Stimulated activated naive CD4-positive, alpha-beta T cell (primary cell): ENCODE results near the gene CLASRP.
A peak's percentile ranks its signal among the peaks of the same experiment; 100 is the strongest.

Source experiments
- DNase-seq, 6 experiments: peaks; one replicate each; lab custom pipeline; 2025; lab: John Stamatoyannopoulos, UW

CLASRP gene

GRCh38 chr19:45063851-45064801 is 25.3 kb downstream of the CLASRP start:
- no peak for DNase-seq

GRCh38 chr19:45066921-45067661 is 28.2 kb downstream of the CLASRP start:
- DNase-seq, result no peak

DNA sequence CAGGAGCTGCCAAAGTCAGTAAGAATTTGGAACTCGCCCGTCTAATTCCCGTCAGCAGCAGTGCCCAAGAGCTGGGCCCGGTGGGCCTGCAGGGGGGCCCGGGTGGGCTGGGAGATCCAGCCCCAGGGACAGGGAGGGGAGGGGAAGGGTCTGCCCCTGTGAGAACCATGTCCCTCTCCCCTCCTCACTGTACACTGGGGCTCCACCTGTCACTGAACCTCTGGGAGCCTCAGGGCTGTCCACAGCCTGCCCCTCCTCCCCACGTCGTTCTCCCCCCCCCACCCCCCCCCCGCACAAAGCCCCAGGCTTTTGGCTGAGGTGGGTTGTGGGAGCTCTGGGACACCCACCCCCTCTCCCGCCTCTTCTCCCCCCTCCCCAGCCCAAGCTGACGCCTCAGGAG is 29.2 kb downstream of the CLASRP start:
- DNase-seq, result no peak

- DNase-seq, result no peak
Observed at GRCh38 chr19:45069056-45069455, 30.2 kb downstream of the CLASRP start.

DNA sequence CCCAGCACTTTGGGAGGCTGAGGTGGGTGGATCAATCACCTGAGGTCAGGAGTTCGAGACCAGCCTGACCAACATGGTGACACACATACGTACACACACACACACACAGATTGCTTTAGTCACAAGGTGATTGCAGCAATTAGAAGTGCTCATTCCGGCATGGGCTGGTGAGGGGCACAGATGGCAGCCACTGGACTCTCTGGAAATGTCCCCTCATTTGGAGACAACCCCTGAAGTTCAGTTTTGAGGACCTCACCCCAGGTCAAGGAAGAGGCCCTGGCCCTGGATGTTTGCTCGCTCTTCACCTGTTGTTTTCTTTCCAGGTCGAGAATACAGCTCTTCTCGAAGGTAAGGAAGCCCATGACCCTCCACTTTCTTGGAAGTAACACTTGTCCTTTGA is 31.4 kb downstream of the CLASRP start:
- DNase-seq, result no peak

GRCh38 chr19:45070861-45071544 is 32.2 kb downstream of the CLASRP start:
- DNase-seq, result no peak

- no peak for DNase-seq
Observed at GRCh38 chr19:45071545-45071938, 32.7 kb downstream of the CLASRP start.

DNA sequence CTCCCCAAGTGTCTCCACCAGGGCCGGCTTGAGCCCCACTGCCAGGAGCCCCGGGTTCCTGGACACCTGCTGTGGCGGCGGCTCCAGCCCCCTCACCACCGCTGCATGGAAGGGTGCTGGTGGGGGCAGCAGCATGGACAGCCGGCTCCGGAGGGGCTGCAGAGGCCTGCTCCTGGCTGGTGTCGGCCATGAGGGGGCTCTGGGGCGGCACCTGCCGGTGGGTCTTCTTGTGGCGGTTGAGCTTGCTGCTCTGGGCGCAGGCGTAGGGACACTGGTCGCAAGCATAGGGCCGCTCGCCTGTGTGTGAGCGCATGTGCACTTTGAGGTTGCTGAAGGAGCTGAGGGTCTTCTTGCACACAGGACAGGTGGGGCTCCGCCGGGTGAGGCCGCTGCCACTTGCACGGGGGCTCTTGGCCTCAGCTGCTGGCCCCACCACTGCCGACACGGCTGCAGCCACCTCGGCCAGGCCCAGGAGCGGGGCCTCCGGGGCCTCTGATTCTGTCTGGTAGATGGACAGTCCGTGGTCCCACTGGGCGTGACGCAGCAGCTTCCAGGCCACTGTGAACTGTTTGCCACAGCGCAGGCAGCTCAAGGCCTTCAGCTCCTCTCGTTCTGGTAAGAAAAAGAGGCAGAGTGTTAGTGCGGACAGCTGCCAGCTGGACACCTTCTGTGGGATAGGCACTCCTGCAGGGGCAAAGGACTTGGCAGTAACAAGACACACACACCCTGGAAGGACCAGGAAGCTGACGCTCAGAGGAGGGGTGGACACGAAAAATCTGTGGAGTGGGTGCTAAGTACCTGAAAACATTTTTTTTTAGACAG is 33.3 kb downstream of the CLASRP start:
- no peak for DNase-seq

- DNase-seq, result no peak
Observed at GRCh38 chr19:45074744-45075300, 36.0 kb downstream of the CLASRP start.

DNA sequence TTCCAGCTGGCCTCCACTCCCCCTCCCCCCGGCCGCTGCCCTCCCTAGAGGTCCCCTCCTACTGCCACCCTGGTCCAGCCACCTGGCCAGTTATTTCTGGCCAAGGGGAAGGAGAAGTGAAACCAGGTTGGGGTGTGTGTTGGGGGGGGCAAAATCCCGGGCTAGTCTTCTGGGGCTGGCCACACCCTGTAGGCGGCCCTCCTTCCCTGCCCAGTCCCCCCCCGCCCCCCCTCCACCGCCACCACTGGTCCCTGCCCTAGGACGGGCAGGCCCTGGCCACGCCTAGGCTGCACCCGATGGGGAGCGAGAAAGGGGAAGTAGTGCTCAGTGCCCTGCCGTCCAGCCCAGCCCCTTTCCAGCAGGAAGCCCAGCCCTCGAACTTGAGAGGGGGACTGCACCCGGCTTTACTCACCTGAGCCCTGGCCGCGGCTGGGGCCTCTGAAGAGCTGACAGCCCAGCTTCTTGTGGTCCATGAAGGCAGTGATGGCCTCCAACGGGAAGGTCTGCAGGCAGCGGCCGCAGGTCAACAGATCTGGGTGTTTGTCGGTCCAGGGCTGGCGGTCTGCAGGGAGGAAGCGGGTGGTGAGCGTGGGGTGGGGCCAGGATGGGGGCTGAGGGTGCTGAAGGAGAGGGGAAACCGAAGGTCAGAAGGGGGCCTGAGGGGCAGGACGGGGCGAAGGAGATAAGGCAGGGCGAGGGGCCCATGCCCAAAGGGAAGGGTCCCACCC is 36.6 kb downstream of the CLASRP start:
- DNase-seq, result peak in 3 of 6 experiments; percentile 15 to 32 (median 20)

DNA sequence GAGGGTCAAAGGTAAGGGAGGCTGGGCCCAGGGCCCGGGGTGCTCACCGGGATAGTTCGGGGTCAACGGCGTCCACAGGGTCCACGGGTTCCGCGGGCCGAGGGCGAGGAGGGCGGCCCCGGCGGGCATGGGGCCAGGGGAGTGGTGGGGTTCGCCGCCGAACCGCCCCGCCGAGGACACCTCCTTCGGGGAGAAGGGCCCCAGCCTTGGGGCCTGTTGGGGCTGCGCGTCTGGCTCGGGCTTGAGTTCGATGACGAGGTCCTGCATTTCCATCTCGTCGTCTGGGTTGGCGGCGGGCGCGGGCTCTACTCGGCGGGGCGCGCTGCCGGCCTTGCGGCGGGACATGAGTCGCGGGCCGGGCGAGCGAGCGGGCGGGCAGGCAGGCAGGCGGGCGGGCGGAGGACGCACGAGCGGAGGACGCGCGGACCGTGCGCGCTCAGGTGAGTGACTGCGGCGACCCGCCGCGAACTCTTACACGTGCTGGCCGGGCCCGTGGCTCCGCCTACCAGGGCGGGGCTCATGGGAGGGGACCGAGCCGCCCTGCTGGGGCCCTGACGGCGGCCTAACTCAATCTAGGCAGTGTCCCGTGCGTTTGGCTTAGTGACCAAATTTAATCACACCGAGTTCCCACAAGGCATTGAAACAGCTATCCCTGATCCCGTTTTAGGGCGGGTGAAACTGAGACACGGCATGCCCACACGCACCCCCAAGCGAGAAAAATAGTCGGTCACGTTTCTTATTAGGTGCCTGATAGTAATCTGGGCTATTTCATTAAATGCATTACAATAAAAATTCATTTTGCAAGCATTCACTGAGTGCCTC is 37.4 kb downstream of the CLASRP start, which contains the start of gene ZNF296:
ZNF296 (minus strand) TSS at position 450 of the 822 bp plus-strand sequence; CDS start at position 345, 105 bp downstream.
- peak; percentile 48 to 73 (median 56) for DNase-seq

GRCh38 chr19:45076851-45077730 is 38.2 kb downstream of the CLASRP start:
- DNase-seq, result no peak

- DNase-seq, result no peak
Observed at GRCh38 chr19:45078390-45079062, 39.7 kb downstream of the CLASRP start.

GRCh38 chr19:45079063-45079910 is 40.4 kb downstream of the CLASRP start, which contains the start of gene GEMIN7:
Gene GEMIN7 (plus strand): TSS chr19:45079260. CDS start chr19:45090115, 10,855 bp downstream.
- peak; percentile 21 to 73 (median 68) for DNase-seq

GRCh38 chr19:45079911-45080370 is 41.1 kb downstream of the CLASRP start:
- no peak for DNase-seq

DNA sequence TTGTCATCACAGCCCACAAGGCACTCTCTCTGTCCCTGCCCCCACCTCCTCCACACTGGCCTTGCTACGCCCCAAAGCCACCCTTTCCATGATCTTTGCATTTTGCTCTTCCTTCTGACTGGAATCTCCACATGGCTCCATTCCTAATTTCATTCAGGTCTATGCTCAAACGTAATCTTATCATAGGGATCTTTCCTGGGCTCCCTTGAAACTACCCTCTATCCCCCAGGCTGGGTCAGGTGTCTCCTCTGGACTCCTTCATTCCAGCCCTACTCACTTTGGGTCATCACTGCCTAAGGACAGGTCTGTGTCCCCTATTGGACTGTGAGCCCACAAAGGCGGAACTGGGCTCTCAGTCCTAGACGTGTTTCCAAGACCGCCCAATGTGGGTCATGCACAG is 43.3 kb downstream of the CLASRP start:
- DNase-seq, result no peak

GRCh38 chr19:45086480-45086879 is 47.6 kb downstream of the CLASRP start:
- DNase-seq, result no peak
